Ascending aorta (tissue), 2 donors: ENCODE measurements around the gene FAM181A. TPM values are rescaled to one million over a fixed set of nuclear protein-coding genes. Genes with fewer than 3 reads are reported as not detected.

Experiments
- DNase-seq, 2 donors: peaks; one replicate each; pipeline ENCODE4 v3.0.0-alpha.2; 2019; ENCODE audit warnings: low spot score in 2 of 2
- H3K27ac ChIP-seq, 2 donors: fragments of 200-600 bp; sonication (generic); one replicate each; pipeline ENCODE4 v1.5.1; 2016 to 2017; ENCODE audit warnings: mild to moderate bottlenecking in 1 of 2
- H3K27me3 ChIP-seq: fragments of 200-600 bp; sonication (generic); one replicate; pipeline ENCODE4 v1.5.1; 2017
- H3K36me3 ChIP-seq, 2 donors: fragments of 200-600 bp; sonication (generic); one replicate each; pipeline ENCODE4 v1.5.1; 2016
- H3K4me1 ChIP-seq, 2 donors: fragments of 200-600 bp; sonication (generic); one replicate each; pipeline ENCODE4 v1.5.1; 2016 to 2017; ENCODE audit warnings: mild to moderate bottlenecking in 1 of 2
- H3K4me3 ChIP-seq, 2 donors: fragments of 200-600 bp; sonication (generic); one replicate each; pipeline ENCODE4 v1.5.1; 2016 to 2017; ENCODE audit warnings: mild to moderate bottlenecking in 1 of 2
- H3K9me3 ChIP-seq, 2 donors: fragments of 200-600 bp; sonication (generic); one replicate each; pipeline ENCODE4 v1.5.1; 2016
- CTCF ChIP-seq, 3 experiments: fragments of 200-600 bp in 2 of 3; fragments of 450-650 bp in 1 of 3; sonication (generic) in 2 of 3; IDR thresholded peaks; one replicate each; pipeline ENCODE4 v1.5.1; 2016 to 2019; ENCODE audit warnings: antibody characterized with exemption in 3 of 3, mild to moderate bottlenecking in 1 of 3, moderate library complexity in 1 of 3
- intact Hi-C: fragments of 100-400 bp; cut with DNase I; formaldehyde crosslinking; loops from one replicate; pipeline ENCODE4 v1.15.1; 2023
- total RNA-seq: library from RNA; depleted of rRNA; stranded (reverse); fragments of >200 nt; gene quantifications from one replicate; pipeline ENCODE4 v1.1.0, GENCODE V29; 2016

Gene FAM181A
- total RNA-seq, 1 donor from 2014 or later: not detected

DNA sequence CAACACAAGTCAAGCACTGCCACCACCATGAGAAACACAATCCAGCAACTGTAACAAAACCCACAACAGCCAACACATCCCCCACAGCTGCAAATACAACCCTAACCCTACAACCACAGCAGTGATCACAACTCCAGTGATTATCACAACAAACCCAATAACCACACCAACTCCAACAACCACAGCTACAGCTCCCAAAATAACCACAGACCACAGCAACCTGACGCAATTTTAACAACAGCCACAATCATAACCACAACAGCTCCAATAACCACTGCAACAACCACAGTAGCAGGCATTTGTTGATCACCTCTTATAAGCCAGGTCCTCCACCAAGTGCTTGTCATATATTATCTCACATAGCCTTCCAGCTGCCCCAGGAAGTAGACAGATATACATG, 42.2 kb upstream of the FAM181A start:
- Histone ChIP-seq H3K4me3 (no peak overlapping the region), H3K36me3 (no peaks in the 10 kb centered on the region), H3K9me3 (no peaks in the 10 kb centered on the region), H3K27ac (no peak overlapping the region), H3K4me1 (peaks cover 0 to 4% of the 10 kb centered on the region in 2 donors), H3K27me3 (no peaks in the 10 kb centered on the region)
- DNase-seq: no peak
- intact Hi-C loops: no loop called here
- TF ChIP-seq CTCF (IDR thresholded peaks at IDR 0.05): no peak

DNA sequence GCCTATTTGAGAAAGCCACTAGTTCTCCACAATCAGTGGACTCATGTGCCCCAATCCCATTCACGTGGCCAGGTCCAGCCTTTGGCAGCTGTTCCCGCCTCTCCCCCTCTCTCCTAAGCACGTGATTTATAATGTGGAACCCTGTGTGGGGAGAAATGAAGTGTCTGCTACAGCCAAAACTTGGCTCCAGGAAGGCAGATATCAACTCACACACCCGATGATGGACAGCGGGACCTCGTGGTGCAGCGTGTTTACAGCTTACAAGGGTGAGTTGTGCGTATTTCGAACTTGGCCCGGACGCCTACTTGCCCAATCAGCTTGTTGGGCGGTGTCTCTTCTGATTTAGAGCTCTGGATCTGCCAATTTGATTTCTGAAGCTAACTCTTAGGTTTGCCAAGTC, 38.1 kb upstream of the FAM181A start:
- no peak overlapping the region for H3K27ac ChIP-seq
- no peaks in the 10 kb centered on the region for H3K9me3 ChIP-seq
- TF ChIP-seq CTCF (IDR thresholded peaks at IDR 0.05): no peak
- H3K27me3 ChIP-seq: no peaks in the 10 kb centered on the region
- H3K4me1 ChIP-seq: peaks cover 0 to 8% of the 10 kb centered on the region in 2 donors
- no peak overlapping the region for H3K4me3 ChIP-seq
- intact Hi-C loops: no loop called here
- no peak for DNase-seq
- no peaks in the 10 kb centered on the region for H3K36me3 ChIP-seq

DNA sequence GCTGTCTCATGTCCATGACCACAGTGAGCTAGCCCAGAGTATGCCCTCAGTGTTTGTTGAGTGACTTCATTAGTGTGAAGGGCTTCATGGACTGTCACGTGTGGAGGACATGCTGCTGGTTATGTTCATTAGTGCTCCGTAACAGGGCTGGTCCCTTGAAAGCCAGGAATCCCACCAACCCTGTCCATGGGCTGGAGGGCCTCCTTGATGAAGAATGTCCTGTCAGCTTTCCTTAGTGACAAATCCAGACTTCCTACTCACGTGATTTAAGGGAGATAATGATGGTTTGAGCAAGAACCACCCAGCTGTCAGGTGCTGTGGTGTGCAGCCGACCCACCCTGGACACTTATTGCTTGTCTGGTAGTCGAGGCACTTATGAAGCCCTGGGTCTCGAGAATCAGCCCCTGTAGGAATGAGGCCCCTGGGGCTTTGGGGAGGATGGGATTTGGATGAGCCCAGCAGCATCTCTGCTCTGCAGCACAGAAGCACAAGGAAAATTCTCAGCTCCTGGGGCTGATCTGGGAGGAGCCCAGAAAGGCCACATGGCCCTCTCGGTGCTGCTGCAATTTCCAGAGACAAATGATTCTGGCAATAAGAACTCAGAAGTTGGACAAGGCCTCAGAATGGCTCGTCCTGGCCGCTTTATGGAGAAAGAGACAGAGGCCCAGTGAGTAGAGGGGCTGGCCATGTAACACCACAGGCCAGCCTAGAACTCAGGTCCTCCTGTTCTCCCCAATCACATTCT, 37.2 kb upstream of the FAM181A start:
- H3K36me3 ChIP-seq: no peaks in the 10 kb centered on the region
- no peak overlapping the region for H3K4me3 ChIP-seq
- H3K27me3 ChIP-seq: no peaks in the 10 kb centered on the region
- H3K27ac ChIP-seq: no peak overlapping the region
- peaks cover 0 to 8% of the 10 kb centered on the region in 2 donors for H3K4me1 ChIP-seq
- no peak for TF ChIP-seq CTCF (IDR thresholded peaks at IDR 0.05)
- intact Hi-C loops: no loop called here
- DNase-seq: no peak
- no peaks in the 10 kb centered on the region for H3K9me3 ChIP-seq

DNA sequence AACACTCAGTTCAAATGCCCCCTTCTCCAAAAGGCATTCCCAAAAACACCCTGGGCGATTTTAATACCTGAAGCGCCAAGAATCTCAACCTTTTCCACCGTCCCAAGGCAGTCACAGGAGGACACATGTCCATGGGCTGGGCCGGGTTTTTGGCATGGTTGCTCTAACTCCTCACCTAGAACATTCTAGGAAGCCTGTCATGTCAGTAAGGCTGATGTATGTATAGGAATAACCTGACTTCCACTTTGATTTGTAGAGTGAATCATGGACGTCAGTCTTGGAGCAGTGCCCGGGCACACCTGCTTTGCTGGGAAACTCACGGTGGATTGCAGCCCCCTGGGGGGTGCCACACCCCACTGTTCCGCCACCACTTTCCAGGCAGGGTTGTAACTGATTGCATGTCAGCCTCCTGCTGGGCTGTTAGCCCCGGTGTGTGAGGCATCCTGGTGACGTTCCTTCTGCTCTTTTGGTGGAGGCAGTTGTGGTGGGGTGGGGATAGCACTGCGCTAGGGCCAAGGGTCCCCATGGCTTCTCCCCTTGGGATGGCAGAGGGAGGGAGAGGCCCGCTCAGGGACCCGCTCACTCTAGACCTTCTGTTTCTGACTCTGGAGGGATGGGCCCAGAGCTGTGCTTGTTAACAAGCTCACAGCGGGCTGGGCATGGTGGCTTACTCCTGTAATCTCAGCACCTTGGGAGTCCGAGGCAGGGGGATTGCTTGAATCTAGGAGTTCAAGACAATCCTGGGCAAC, 35.2 kb upstream of the FAM181A start:
- no peak for TF ChIP-seq CTCF (IDR thresholded peaks at IDR 0.05)
- Histone ChIP-seq H3K4me3 (no peak overlapping the region), H3K36me3 (no peaks in the 10 kb centered on the region), H3K27ac (no peak overlapping the region), H3K9me3 (no peaks in the 10 kb centered on the region), H3K27me3 (no peaks in the 10 kb centered on the region), H3K4me1 (peaks cover 0 to 8% of the 10 kb centered on the region in 2 donors)
- no peak for DNase-seq
- intact Hi-C loops: loop anchor here (2.0 kb wide), 1 partner anchor 103 kb away; the partner anchor contains the start of gene PRIMA1

- Histone ChIP-seq H3K4me1 (peaks cover 0 to 8% of the 10 kb centered on the region in 2 donors), H3K27ac (no peak overlapping the region), H3K4me3 (no peak overlapping the region), H3K9me3 (no peaks in the 10 kb centered on the region), H3K36me3 (no peaks in the 10 kb centered on the region), H3K27me3 (no peaks in the 10 kb centered on the region)
- intact Hi-C loops: loop anchor here (2.0 kb wide), 1 partner anchor 104 kb away; the partner anchor contains the start of gene PRIMA1
- DNase-seq: no peak
- TF ChIP-seq CTCF (IDR thresholded peaks at IDR 0.05): no peak
These were observed 34.7 kb upstream of the FAM181A start for GRCh38 chr14:93892505-93892839.
